Right ventricle myocardium superior (tissue), 1 donor: Measurements from ENCODE around the gene SH2D3C. TPM values are rescaled to one million over a fixed set of nuclear protein-coding genes. Genes with fewer than 3 reads are reported as not detected.

Experiments used
- ATAC-seq: fragments of 200-7000 bp; cut with Tn5 transposase; one replicate; pipeline ENCODE4 v1.9.1; 2020; ENCODE audit warnings: mild to moderate bottlenecking; ENCODE audit not compliant: poor library complexity
- DNase-seq: peaks from one replicate; pipeline ENCODE4 v3.0.0-alpha.2; 2020
- intact Hi-C: fragments of 100-400 bp; cut with DNase I; formaldehyde crosslinking; loops from one replicate; pipeline ENCODE4 v1.11.2; 2022
- total RNA-seq: library from RNA; stranded (reverse); fragmentation: NEBNext Ultra II Directional; extraction: Animal tissue kit (Norgen Biotek cat#: 25700); gene quantifications from one replicate; pipeline ENCODE4 v1.2.1, GENCODE V29; 2021
- donor health status: DM: no; HTN: yes; CAD: no; lungs with severe emphysema.

Gene SH2D3C
- total RNA-seq, 1 donor from 2014 or later: 18.2 TPM

- ATAC-seq: no peak
- DNase-seq: peak; percentile 58
- intact Hi-C loops: loop anchor here (2.0 to 5.0 kb wide), 2 partner anchors 143 to 232 kb away; no protein-coding TSS in a partner anchor
Measured at GRCh38 chr9:127734247-127734746, 44.2 kb downstream of the SH2D3C start.

- intact Hi-C loops: loop anchor here (2.0 to 5.0 kb wide), 2 partner anchors 143 to 231 kb away; no protein-coding TSS in a partner anchor
- ATAC-seq (no peak), DNase-seq (no peak)
Measured at GRCh38 chr9:127733614-127734013, 44.9 kb downstream of the SH2D3C start.

GRCh38 chr9:127732444-127732843, 46.0 kb downstream of the SH2D3C start:
- no peak for DNase-seq

GRCh38 chr9:127731938-127732337, 46.5 kb downstream of the SH2D3C start:
- intact Hi-C loops: loop anchor here (5.0 kb wide), 1 partner anchor 230 kb away; no protein-coding TSS in a partner anchor
- DNase-seq (no peak), ATAC-seq (no peak)

More at GRCh38 chr9:127732444-127732843, 46.0 kb downstream of the SH2D3C start:
- no peak for ATAC-seq
- intact Hi-C loops: loop anchor here (5.0 kb wide), 1 partner anchor 230 kb away; no protein-coding TSS in a partner anchor

- intact Hi-C loops: loop anchor here (5.0 kb wide), 1 partner anchor 229 kb away; no protein-coding TSS in a partner anchor
- DNase-seq (no peak), ATAC-seq (no peak)
Measured at GRCh38 chr9:127730799-127731410, 47.6 kb downstream of the SH2D3C start.

GRCh38 chr9:127730262-127730661, 48.2 kb downstream of the SH2D3C start:
- no peak for ATAC-seq
- intact Hi-C loops: loop anchor here (5.0 kb wide), 1 partner anchor 228 kb away; no protein-coding TSS in a partner anchor
- DNase-seq: no peak

GRCh38 chr9:127729522-127730256, 48.8 kb downstream of the SH2D3C start:
- intact Hi-C loops: loop anchor here (5.0 kb wide), 1 partner anchor 227 kb away; no protein-coding TSS in a partner anchor
- ATAC-seq (no peak), DNase-seq (no peak)

GRCh38 chr9:127728808-127729207, 49.7 kb downstream of the SH2D3C start:
- DNase-seq (no peak), ATAC-seq (no peak)
- intact Hi-C loops: no loop called here

- ATAC-seq (no peak), DNase-seq (no peak)
- intact Hi-C loops: no loop called here
Measured at GRCh38 chr9:127726871-127727270, 51.6 kb downstream of the SH2D3C start.

GRCh38 chr9:127724012-127724411, 54.5 kb downstream of the SH2D3C start:
- peak; percentile 62 for DNase-seq
- intact Hi-C loops: no loop called here
- peak; percentile 76 for ATAC-seq

GRCh38 chr9:127723444-127723843, 55.0 kb downstream of the SH2D3C start:
- DNase-seq (no peak), ATAC-seq (no peak)
- intact Hi-C loops: no loop called here

- ATAC-seq: no peak
- no peak for DNase-seq
- intact Hi-C loops: no loop called here
Measured at GRCh38 chr9:127723013-127723412, 55.5 kb downstream of the SH2D3C start.

GRCh38 chr9:127722055-127722745, 56.3 kb downstream of the SH2D3C start:
- ATAC-seq: no peak
- intact Hi-C loops: no loop called here

GRCh38 chr9:127721391-127721821, 57.1 kb downstream of the SH2D3C start:
- intact Hi-C loops: no loop called here
- no peak for ATAC-seq
- no peak for DNase-seq

More at GRCh38 chr9:127722055-127722745, 56.3 kb downstream of the SH2D3C start:
- no peak for DNase-seq

- ATAC-seq: no peak
- DNase-seq: no peak
- intact Hi-C loops: no loop called here
Measured at GRCh38 chr9:127720865-127721227, 57.6 kb downstream of the SH2D3C start.

- DNase-seq: no peak
- ATAC-seq: no peak
- intact Hi-C loops: no loop called here
Measured at GRCh38 chr9:127720031-127720864, 58.2 kb downstream of the SH2D3C start.

GRCh38 chr9:127717766-127718165, 60.7 kb downstream of the SH2D3C start:
- intact Hi-C loops: loop anchor here (5.0 to 10.0 kb wide), 2 partner anchors 105 to 223 kb away; partner anchors contain the start of gene STXBP1
- ATAC-seq: no peak
- DNase-seq: no peak

GRCh38 chr9:127716412-127716811, 62.1 kb downstream of the SH2D3C start:
- no peak for ATAC-seq
- intact Hi-C loops: loop anchor here (5.0 to 10.0 kb wide), 2 partner anchors 104 to 222 kb away; partner anchors contain the start of gene STXBP1
- no peak for DNase-seq
